K562 (cell line): ENCODE measurements around the gene FAM124A. TPM values are rescaled to one million over a fixed set of nuclear protein-coding genes. Genes with fewer than 3 reads are reported as not detected.

Source experiments
- ATAC-seq: fragments of 200-7000 bp; cut with Tn5 transposase; 3 replicates; pipeline ENCODE4 v1.9.1; 2020; ENCODE audit warnings: moderate library complexity
- BruUV-seq: library from RNA; stranded (reverse); fragments of 400-500 nt; replicated peaks from 2 replicates; lab custom pipeline; 2021; lab: Mats Ljungman, UMichigan
- CTCF ChIA-PET: fragments of 300-600 bp; formaldehyde crosslinking; extraction: SDS; loops from one replicate; lab custom pipeline; 2021; ENCODE audit warnings: low intra/inter-chr PET ratio; lab: Yijun Ruan, JAX
- POLR2A ChIA-PET: fragments of 300-600, 350-650 bp; sonication (Branson Sonifier 250); formaldehyde crosslinking; extraction: SDS; loops from one replicate; lab custom pipeline; 2021; ENCODE audit warnings: antibody characterized with exemption, inconsistent platforms; lab: Yijun Ruan, JAX
- DNase-seq, 4 experiments: peaks; one replicate each; pipeline versions ENCODE4 v3.0.0 to v3.0.0-alpha.2; 2011 to 2018; ENCODE audit warnings: low spot score in 3 of 4, mixed read lengths in 3 of 4; ENCODE audit errors: extremely low read depth in 1 of 4
- FAIRE-seq: peaks from 2 replicates; lab custom pipeline; 2011; peaks lifted over from hg19 to GRCh38; lab: Jason Lieb, UNC
- H2AFZ ChIP-seq: 2 replicates; pipeline ENCODE4 v1.6.0; 2011; ENCODE audit warnings: low read depth, low read length, control low read depth, inconsistent platforms
- H3K27ac ChIP-seq: fragments of 200-600 bp; 3 replicates; pipeline ENCODE4 v1.8.0; 2011; ENCODE audit warnings: low read depth, mild to moderate bottlenecking, control low read depth, inconsistent platforms, low read length, moderate library complexity, mixed read lengths; ENCODE audit errors: extremely low read depth
- H3K27me3 ChIP-seq, 2 experiments: fragments of 300-600 bp in 1 of 2; 2 replicates in 1 of 2; 3 replicates in 1 of 2; pipeline versions ENCODE4 v1.6.0 to v1.8.0; 2011; ENCODE audit warnings: inconsistent platforms in 2 of 2, low read length in 2 of 2, mild to moderate bottlenecking in 1 of 2, mixed read lengths in 1 of 2, moderate library complexity in 1 of 2; ENCODE audit not compliant: control insufficient read depth in 2 of 2, insufficient read depth in 2 of 2
- H3K36me3 ChIP-seq: fragments of 300-600 bp; 3 replicates; pipeline ENCODE4 v1.8.0; 2011; ENCODE audit warnings: mild to moderate bottlenecking, low read length, inconsistent platforms; ENCODE audit not compliant: control insufficient read depth, insufficient read depth
- H3K4me1 ChIP-seq, 2 experiments: fragments of 200-600 bp in 1 of 2; replicated peaks in 1 of 2; 2 replicates in 1 of 2; 3 replicates in 1 of 2; pipeline versions ENCODE4 v1.5.1 to v1.8.0; 2011; ENCODE audit warnings: inconsistent platforms in 2 of 2, low read length in 2 of 2, mild to moderate bottlenecking in 1 of 2, mixed read lengths in 1 of 2, moderate library complexity in 1 of 2; ENCODE audit not compliant: control insufficient read depth in 2 of 2, insufficient read depth in 2 of 2
- H3K4me2 ChIP-seq: 2 replicates; pipeline ENCODE4 v1.6.1; 2011; ENCODE audit warnings: low read length, control low read depth, inconsistent platforms, mixed read lengths; ENCODE audit not compliant: insufficient read depth
- H3K4me3 ChIP-seq: fragments of 200-600 bp; sonication (generic), shearing (Covaris generic); 2 replicates; pipeline ENCODE4 v1.5.1; 2016; ENCODE audit warnings: control low read depth, inconsistent platforms
- H3K79me2 ChIP-seq: fragments of 200-600 bp; 3 replicates; pipeline ENCODE4 v1.8.0; 2011; ENCODE audit warnings: low read length, inconsistent platforms; ENCODE audit not compliant: control insufficient read depth, insufficient read depth
- H3K9ac ChIP-seq, 2 experiments: 2 replicates each; pipeline versions ENCODE4 v1.6.0 to v1.6.1; 2011; ENCODE audit warnings: low read depth in 2 of 2, low read length in 2 of 2, control low read depth in 1 of 2, inconsistent platforms in 1 of 2, mild to moderate bottlenecking in 1 of 2, mixed read lengths in 1 of 2; ENCODE audit not compliant: insufficient read depth in 1 of 2
- H3K9me1 ChIP-seq: one replicate; pipeline ENCODE4 v1.6.0; 2011; ENCODE audit warnings: inconsistent platforms, mild to moderate bottlenecking, low read length, moderate library complexity; ENCODE audit not compliant: control insufficient read depth, insufficient read depth
- H3K9me3 ChIP-seq: replicated peaks from 2 replicates; pipeline ENCODE4 v1.5.1; 2011; ENCODE audit warnings: low read depth, low read length, inconsistent platforms; ENCODE audit not compliant: control insufficient read depth, insufficient read depth
- H4K20me1 ChIP-seq: replicated peaks from 2 replicates; pipeline ENCODE4 v1.6.1; 2011; ENCODE audit warnings: low read length, inconsistent platforms, mixed read lengths; ENCODE audit not compliant: control insufficient read depth, insufficient read depth
- BCOR ChIP-seq: fragments of 450-650 bp; IDR thresholded peaks from 2 replicates; pipeline ENCODE4 v1.6.1; 2016
- HNRNPH1 ChIP-seq: fragments of 200-400 bp; formaldehyde crosslinking; optimal IDR thresholded peaks from 2 replicates; pipeline ENCODE3; 2017; ENCODE audit warnings: low read depth, mild to moderate bottlenecking, low read length, moderate library complexity
- NUFIP1 ChIP-seq: fragments of 450-650 bp; IDR thresholded peaks from 2 replicates; pipeline ENCODE4 v1.6.1; 2018; ENCODE audit not compliant: partially characterized antibody
- POLR2A ChIP-seq: fragments of 450-650 bp; conservative IDR thresholded peaks from 2 replicates; pipeline ENCODE4 v1.6.1; 2016
- RBM34 ChIP-seq: fragments of 200-400 bp; formaldehyde crosslinking; IDR thresholded peaks from 2 replicates; pipeline ENCODE4 v1.6.1; 2018; ENCODE audit warnings: low read length, borderline replicate concordance; ENCODE audit not compliant: insufficient read depth
- SAFB2 ChIP-seq: fragments of 200-400 bp; formaldehyde crosslinking; IDR thresholded peaks from 2 replicates; pipeline ENCODE4 v1.6.1; 2018; ENCODE audit warnings: borderline replicate concordance, low read length, low read depth, moderate library complexity; ENCODE audit not compliant: severe bottlenecking
- ZKSCAN1 ChIP-seq: fragments of 150-350 bp; IDR thresholded peaks from 2 replicates; pipeline ENCODE4 v1.6.1; 2016; ENCODE audit warnings: low read depth, low read length
- ZKSCAN3 ChIP-seq: fragments of 250-450 bp; sonication (Bioruptor Pico); IDR thresholded peaks from 2 replicates; pipeline ENCODE4 v1.4.0; 2020
- ZNF384 ChIP-seq: IDR thresholded peaks from 2 replicates; pipeline ENCODE4 v1.6.1; 2012; ENCODE audit warnings: low read depth, low read length, improper control_type of control experiment
- ZNF57 ChIP-seq: fragments of 450-650 bp; formaldehyde crosslinking; IDR thresholded peaks from 2 replicates; pipeline ENCODE4 v1.4.0; 2020; ENCODE audit warnings: mild to moderate bottlenecking, moderate library complexity
- ZNF644 ChIP-seq: fragments of 200-800 bp; sonication (Bioruptor generic); IDR thresholded peaks from 2 replicates; pipeline ENCODE4 v1.6.1; 2016; ENCODE audit warnings: low read depth, missing genetic modification characterization, missing compliant biosample characterization
- ZNF668 ChIP-seq: fragments of 250-450 bp; sonication (Bioruptor Pico); IDR thresholded peaks from 2 replicates; pipeline ENCODE4 v1.8.0; 2022; ENCODE audit warnings: mild to moderate bottlenecking, inconsistent platforms
- WGBS: fragments of 100-300 bp; shearing (Covaris generic); methylation state at CpG from one replicate; pipeline ENCODE4 v1.1.6; 2016; ENCODE audit warnings: low coverage, mixed read lengths; ENCODE audit not compliant: insufficient coverage; ENCODE audit errors: missing lambda C conversion rate; 5-methylcytosine and 5-hydroxymethylcytosine counted together
- in situ Hi-C: fragments of 300-500 bp; cut with MboI; formaldehyde crosslinking; loops from 4 replicates; pipeline ENCODE4 v1.15.0; 2018; ENCODE audit warnings: inconsistent platforms, mixed read lengths
- intact Hi-C: fragments of 100-400 bp; cut with micrococcal nuclease; formaldehyde crosslinking; loops from 2 replicates; pipeline ENCODE4 v1.14.2; 2022
- polyA plus RNA-seq, 8 experiments: library from polyadenylated mRNA; depleted of rRNA in 4 of 8; stranded (reverse) in 5 of 8; unstranded in 3 of 8; fragments of >200 nt; fragmentation: Nextera tagmentation in 2 of 8; fragmentation: Illumina TruSeq in 1 of 8; extraction: Ambion mirVana in 2 of 8; extraction: Trizol in 1 of 8; gene quantifications; 2 replicates each; pipeline versions ENCODE4 v1.2.1 to v1.2.3, GENCODE V29; 2011 to 2014; ENCODE audit warnings: inconsistent platforms in 1 of 8, missing spikeins in 1 of 8
- total RNA-seq, 7 experiments: library from RNA; depleted of rRNA in 6 of 7; stranded (reverse); fragments of >200 nt in 6 of 7; fragmentation: Illumina TruSeq in 2 of 7; extraction: Trizol in 2 of 7; gene quantifications; 2 replicates each; pipeline versions ENCODE4 v1.2.1 to v1.2.3, GENCODE V29; 2011 to 2021; ENCODE audit warnings: low replicate concordance in 1 of 7
- TF ChIP-seq, protein P1 (sequence below): fragments of 450-650 bp; formaldehyde crosslinking; IDR thresholded peaks from 2 replicates; pipeline ENCODE4 v1.4.0; 2022; ENCODE audit warnings: mild to moderate bottlenecking, moderate library complexity
- TF ChIP-seq, protein P2 (sequence below): fragments of 200-800 bp; sonication (Bioruptor generic); IDR thresholded peaks from 2 replicates; pipeline ENCODE4 v1.6.1; 2017; ENCODE audit warnings: missing genetic modification characterization, missing compliant biosample characterization
- TF ChIP-seq, protein P3 (sequence below): fragments of 450-650 bp; formaldehyde crosslinking; conservative IDR thresholded peaks from 2 replicates; pipeline ENCODE4 v1.4.0; 2022; ENCODE audit warnings: mild to moderate bottlenecking, missing genetic modification characterization

FAM124A gene
- total and polyA plus RNA-seq, 9 of the 15 experiments (the other 6 are each of a cell fraction or from before 2014, with no cell fraction given): not detected

DNA sequence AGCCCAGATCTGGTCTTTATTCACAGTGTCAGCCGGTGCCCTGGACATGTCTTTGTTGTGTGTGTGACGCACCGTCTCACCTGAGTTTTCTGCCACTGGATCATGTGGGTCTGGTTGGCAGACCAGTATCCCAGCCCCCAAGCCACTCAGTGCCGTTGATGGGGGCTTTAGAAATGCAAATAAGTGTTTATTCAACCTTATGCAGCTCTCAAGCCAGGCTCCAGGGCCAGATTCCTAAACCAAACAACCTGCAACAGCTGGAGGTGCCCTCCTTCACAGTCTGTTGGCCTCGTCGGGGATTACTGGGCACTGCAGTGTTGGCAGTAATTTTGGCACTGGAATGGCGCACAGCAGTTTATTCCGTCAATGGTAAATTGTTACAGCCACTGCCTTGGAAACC is 21.6 kb downstream of the FAM124A start:
- in situ Hi-C loops (no loop called here), intact Hi-C loops (no loop called here)
- H3K27me3 ChIP-seq: peaks cover 7 to 22% of the 10 kb centered on the region in 2 experiments; a peak in 3 of 5 replicates
- no TSS peak for BruUV-seq
- ATAC-seq: no peak
- no peaks in the 10 kb centered on the region for H3K9me3 ChIP-seq
- TF ChIP-seq ZNF57 (no peak), ZKSCAN1 (no peak), POLR2A (no peak), ZNF668 (CRISPR knock-in tag) (no peak), SAFB2 (no peak), BCOR (no peak), NUFIP1 (no peak), HNRNPH1 (no peak), ZKSCAN3 (CRISPR knock-in tag) (no peak), ZNF644 (tag) (no peak), ZNF384 (no peak), RBM34 (no peak)
- TF ChIP-seq, protein P1, sequence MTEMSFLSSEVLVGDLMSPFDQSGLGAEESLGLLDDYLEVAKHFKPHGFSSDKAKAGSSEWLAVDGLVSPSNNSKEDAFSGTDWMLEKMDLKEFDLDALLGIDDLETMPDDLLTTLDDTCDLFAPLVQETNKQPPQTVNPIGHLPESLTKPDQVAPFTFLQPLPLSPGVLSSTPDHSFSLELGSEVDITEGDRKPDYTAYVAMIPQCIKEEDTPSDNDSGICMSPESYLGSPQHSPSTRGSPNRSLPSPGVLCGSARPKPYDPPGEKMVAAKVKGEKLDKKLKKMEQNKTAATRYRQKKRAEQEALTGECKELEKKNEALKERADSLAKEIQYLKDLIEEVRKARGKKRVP: no peak
- TF ChIP-seq, protein P2, sequence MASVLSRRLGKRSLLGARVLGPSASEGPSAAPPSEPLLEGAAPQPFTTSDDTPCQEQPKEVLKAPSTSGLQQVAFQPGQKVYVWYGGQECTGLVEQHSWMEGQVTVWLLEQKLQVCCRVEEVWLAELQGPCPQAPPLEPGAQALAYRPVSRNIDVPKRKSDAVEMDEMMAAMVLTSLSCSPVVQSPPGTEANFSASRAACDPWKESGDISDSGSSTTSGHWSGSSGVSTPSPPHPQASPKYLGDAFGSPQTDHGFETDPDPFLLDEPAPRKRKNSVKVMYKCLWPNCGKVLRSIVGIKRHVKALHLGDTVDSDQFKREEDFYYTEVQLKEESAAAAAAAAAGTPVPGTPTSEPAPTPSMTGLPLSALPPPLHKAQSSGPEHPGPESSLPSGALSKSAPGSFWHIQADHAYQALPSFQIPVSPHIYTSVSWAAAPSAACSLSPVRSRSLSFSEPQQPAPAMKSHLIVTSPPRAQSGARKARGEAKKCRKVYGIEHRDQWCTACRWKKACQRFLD (CRISPR knock-in tag): no peak
- TF ChIP-seq, protein P3, sequence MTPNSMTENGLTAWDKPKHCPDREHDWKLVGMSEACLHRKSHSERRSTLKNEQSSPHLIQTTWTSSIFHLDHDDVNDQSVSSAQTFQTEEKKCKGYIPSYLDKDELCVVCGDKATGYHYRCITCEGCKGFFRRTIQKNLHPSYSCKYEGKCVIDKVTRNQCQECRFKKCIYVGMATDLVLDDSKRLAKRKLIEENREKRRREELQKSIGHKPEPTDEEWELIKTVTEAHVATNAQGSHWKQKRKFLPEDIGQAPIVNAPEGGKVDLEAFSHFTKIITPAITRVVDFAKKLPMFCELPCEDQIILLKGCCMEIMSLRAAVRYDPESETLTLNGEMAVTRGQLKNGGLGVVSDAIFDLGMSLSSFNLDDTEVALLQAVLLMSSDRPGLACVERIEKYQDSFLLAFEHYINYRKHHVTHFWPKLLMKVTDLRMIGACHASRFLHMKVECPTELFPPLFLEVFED (CRISPR knock-in tag): no peak
- no peak for DNase-seq
- no peak overlapping the region for H2AFZ ChIP-seq
- no peak overlapping the region for H3K4me2 ChIP-seq
- ChIA-PET POLR2A (no interaction called here), CTCF (no interaction called here)
- no peak overlapping the region for H3K9ac ChIP-seq
- no peaks in the 10 kb centered on the region for H3K4me1 ChIP-seq
- H3K4me3 ChIP-seq: no peak overlapping the region
- H4K20me1 ChIP-seq: no peaks in the 10 kb centered on the region
- H3K36me3 ChIP-seq: no peaks in the 10 kb centered on the region
- no peaks in the 10 kb centered on the region for H3K9me1 ChIP-seq
- H3K27ac ChIP-seq: no peak overlapping the region
- no peaks in the 10 kb centered on the region for H3K79me2 ChIP-seq
- FAIRE-seq: no peak
- 13% methylated on average over 7 of the region's 8 CpGs for WGBS
